HEK293T (cell line): ENCODE measurements around the gene CORO2A.

Source experiments
- ARNT ChIP-seq: fragments of 450-650 bp; IDR thresholded peaks from 2 replicates; pipeline ENCODE4 v1.6.1; 2017; ENCODE audit warnings: mild to moderate bottlenecking
- NFRKB ChIP-seq: fragments of 450-650 bp; IDR thresholded peaks from 2 replicates; pipeline ENCODE4 v1.6.1; 2016; ENCODE audit warnings: mild to moderate bottlenecking, moderate library complexity
- SP1 ChIP-seq: fragments of 450-650 bp; IDR thresholded peaks from 2 replicates; pipeline ENCODE4 v1.6.1; 2017
- SUZ12 ChIP-seq: fragments of 450-650 bp; IDR thresholded peaks from 2 replicates; pipeline ENCODE4 v1.6.1; 2016; ENCODE audit warnings: mild to moderate bottlenecking
- ZNF384 ChIP-seq: fragments of 450-650 bp; IDR thresholded peaks from 2 replicates; pipeline ENCODE4 v1.6.1; 2016

DNA sequence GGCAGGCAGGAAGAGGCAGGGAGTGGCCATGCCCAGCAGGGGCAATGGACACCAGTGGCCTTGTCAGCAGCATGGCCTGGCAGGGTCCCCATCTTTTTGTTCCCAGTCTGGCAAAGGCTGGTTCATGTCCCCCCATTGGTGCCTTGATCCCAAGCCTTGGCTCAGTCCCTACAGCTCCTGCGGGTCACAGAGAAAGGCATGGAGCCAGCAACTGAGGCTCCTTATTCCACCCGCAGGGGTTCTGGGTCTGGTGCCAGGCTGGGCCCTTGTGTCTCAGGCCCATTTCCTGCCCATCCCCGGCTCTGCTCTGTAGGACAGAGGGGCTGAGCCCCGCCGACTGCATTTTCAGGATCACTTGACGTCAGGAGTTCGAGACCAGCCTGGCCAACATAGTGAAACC, 87.4 kb downstream of the CORO2A start:
- TF ChIP-seq ZNF384, result no peak
- TF ChIP-seq SP1, result no peak
- TF ChIP-seq SUZ12, result no peak
- no peak for TF ChIP-seq ARNT
- TF ChIP-seq NFRKB, result no peak
